OCI-LY1 (cell line): Measurements from ENCODE around the gene DOCK6.

Experiments used
- EZH2 ChIP-seq: fragments of 200-600 bp; sonication (generic), shearing (Covaris generic); IDR thresholded peaks from 2 replicates; pipeline ENCODE4 v1.8.0; 2017; ENCODE audit warnings: borderline replicate concordance, mixed run types, mild to moderate bottlenecking, antibody characterized with exemption, low read length, moderate library complexity, mixed read lengths
- TF ChIP-seq, protein P1 (sequence below): fragments of 200-600 bp; sonication (generic), shearing (Covaris generic); IDR thresholded peaks from 2 replicates; pipeline ENCODE4 v1.5.1; 2017; ENCODE audit warnings: mild to moderate bottlenecking, antibody characterized with exemption, low read length, moderate library complexity, mixed read lengths

DNA sequence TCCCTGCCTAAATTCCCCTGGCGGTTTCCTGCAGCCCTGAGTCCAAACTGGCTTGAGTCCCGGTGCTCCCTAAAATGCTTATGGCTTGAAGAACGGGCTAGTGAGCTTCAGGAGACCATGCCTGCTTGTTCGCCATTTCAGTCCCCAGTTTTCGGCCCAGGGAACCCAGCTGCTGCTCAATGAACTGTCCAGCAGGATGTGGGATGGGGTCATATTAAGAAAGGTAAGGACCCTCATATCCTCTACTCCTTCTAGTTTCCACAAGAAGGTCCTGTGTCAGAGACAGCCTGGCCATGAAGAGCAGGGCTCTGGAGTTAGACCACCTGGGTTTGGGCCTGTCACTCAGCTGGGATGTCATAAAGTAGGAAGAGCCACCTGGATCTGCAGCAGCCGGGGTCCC is 89.7 kb downstream of the DOCK6 start:
- TF ChIP-seq, protein P1, sequence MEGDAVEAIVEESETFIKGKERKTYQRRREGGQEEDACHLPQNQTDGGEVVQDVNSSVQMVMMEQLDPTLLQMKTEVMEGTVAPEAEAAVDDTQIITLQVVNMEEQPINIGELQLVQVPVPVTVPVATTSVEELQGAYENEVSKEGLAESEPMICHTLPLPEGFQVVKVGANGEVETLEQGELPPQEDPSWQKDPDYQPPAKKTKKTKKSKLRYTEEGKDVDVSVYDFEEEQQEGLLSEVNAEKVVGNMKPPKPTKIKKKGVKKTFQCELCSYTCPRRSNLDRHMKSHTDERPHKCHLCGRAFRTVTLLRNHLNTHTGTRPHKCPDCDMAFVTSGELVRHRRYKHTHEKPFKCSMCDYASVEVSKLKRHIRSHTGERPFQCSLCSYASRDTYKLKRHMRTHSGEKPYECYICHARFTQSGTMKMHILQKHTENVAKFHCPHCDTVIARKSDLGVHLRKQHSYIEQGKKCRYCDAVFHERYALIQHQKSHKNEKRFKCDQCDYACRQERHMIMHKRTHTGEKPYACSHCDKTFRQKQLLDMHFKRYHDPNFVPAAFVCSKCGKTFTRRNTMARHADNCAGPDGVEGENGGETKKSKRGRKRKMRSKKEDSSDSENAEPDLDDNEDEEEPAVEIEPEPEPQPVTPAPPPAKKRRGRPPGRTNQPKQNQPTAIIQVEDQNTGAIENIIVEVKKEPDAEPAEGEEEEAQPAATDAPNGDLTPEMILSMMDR: no peak
- no peak for TF ChIP-seq EZH2
